Keratinocyte (primary cell): ENCODE measurements around the gene ANKRD26.

Experiments
- CTCF ChIP-seq, 3 experiments: IDR thresholded peaks in 1 of 3; conservative IDR thresholded peaks in 1 of 3; optimal IDR thresholded peaks in 1 of 3; 2 replicates in 2 of 3; 3 replicates in 1 of 3; pipeline versions ENCODE3 to v1.5.1; 2011; ENCODE audit warnings: low read length in 3 of 3, mild to moderate bottlenecking in 3 of 3, moderate library complexity in 2 of 3, control low read depth in 1 of 3, inconsistent platforms in 1 of 3; ENCODE audit not compliant: insufficient read depth in 2 of 3; ENCODE audit errors: extremely low read depth in 1 of 3
- EZH2 ChIP-seq: IDR thresholded peaks from one replicate; pipeline ENCODE4 v1.6.1; 2012; ENCODE audit warnings: inconsistent platforms, mild to moderate bottlenecking, low read length, moderate library complexity

- TF ChIP-seq EZH2 (no peak), CTCF (optimal IDR thresholded peaks at IDR 0.05 in 1 of 3, IDR thresholded peaks at IDR 0.05 in 1 of 3, conservative IDR thresholded peaks at IDR 0.05 in 1 of 3; ENCODE audit: extremely low read depth in 1 of 3, insufficient read depth in 2 of 3, low read length in 3 of 3) (no peak)
These were observed 31.9 kb downstream of the ANKRD26 start for GRCh38 chr10:27068217-27068891.
